Stimulated activated CD8-positive, alpha-beta memory T cell treated with anti-CD3 and anti-CD28 coated beads, Interleukin-15, amount 100 ng/mL, for 4 hours (primary cell): ENCODE results near the gene ITPA.

Experiments
- DNase-seq, 2 donors: peaks; one replicate each; pipeline ENCODE4 v3.0.0-alpha.2; 2020; ENCODE audit warnings: low read depth in 2 of 2

The ITPA gene

DNA sequence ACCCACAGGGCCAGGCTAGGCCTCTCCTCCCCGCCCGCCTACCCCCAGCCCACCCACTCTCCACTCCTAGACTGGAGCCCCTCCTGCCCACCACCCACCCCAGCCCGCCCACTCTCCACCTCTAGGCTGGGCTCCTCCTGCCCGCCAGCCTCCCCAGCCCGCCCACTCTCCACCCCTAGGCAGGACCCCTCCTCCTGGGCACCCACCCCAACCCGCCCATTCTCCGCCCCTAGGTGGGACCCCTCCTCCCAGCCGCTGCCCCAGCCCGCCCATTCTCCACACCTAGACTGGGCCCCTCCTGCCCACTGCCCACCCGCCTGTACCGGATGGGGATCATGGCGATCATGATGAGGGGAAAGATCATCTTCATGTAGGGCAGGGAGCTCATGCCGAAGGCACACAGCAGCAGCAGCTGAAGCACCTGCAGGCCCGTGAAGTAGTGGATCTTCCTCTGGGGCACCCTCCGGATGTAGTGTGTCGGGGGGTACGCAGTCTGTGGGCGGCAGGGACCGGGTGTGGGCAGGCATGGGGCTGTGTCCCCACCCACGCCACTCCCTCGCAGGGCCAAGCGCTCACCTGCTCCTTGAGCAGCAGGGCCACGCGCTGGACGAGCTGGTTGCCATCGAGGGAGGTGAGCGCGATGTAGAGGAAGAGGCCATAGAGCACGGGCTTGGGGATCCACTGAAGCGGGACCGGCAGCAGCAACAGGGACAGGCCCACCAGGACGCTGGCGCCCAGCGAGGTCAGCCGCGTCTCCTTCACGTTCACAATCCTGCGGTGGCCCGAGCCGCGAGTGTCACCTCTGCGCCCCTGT is 18.8 kb downstream of the ITPA start:
- no peak for DNase-seq

DNA sequence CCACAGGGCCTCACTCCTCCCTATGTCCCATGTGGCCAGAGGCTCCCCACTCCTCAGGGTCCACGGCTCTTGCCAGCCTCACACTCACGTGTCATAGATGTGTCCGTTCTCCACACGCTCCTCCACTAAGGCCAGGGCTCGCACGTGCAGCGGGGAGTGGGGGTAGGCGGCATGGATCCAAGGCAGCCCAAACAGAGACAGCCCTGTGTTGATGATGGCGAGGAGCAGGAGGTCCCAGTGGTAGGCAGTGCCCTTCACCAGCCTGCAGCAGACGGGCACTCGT is 19.4 kb downstream of the ITPA start:
- DNase-seq, result no peak

DNA sequence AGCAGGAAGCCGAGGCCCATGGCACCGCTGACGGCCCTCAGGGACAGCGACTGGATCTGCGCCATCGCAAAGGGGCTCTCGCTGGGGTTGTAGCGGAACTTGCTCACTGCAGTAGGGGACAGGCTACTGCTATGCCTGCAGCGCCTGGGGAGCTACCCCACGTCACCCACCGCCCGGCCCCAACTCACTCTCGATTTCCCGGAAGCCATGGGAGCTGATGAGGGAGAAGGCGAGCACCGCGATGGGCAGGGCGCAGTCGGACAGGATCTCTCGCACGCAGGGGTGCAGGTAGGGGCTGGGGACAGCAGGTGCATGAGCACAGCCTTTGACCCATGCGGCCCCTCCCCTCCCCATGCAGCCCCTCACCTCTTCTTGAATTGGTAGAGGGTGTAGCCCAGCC is 19.9 kb downstream of the ITPA start:
- DNase-seq, result no peak

DNA sequence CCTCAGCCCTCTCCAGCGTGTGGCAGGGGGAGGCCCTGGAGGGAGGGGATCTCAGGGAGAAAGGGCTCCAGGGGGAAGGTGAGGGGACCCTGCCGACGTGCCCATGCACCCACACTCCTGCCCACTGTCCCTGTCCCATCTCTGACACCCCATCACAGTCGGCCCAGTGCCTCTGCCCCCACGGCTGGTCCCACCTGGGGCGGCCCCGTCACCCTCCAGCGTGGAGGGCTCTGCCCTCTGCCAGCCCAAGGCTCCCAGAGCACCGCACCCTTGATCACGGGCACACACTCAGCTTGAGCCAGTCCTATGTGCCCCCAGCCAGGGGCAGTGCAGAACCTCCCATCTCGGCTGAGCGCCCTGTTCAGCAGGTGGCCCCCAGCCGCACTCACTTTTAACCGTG is 20.5 kb downstream of the ITPA start:
- DNase-seq, result no peak

DNA sequence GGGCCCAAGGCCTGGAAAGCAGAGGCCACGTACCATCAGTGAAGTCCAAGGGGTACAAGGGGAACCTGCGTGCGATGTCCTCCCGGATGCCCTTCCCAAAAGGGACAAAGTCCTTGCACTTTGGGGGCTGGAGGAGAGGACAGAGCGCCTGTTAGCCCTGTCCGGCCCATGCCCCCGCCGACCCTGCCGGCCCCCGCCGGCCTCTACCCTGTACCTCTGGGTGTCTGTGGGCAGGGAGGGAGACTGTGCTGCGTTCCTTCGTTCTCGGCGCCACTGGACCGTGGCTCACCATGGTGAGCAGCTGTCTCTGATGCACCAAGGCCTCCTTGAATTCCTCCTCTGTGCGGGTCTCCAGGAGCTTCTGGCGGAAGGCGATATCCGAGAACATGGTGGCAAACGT is 21.8 kb downstream of the ITPA start:
- DNase-seq, result no peak

DNA sequence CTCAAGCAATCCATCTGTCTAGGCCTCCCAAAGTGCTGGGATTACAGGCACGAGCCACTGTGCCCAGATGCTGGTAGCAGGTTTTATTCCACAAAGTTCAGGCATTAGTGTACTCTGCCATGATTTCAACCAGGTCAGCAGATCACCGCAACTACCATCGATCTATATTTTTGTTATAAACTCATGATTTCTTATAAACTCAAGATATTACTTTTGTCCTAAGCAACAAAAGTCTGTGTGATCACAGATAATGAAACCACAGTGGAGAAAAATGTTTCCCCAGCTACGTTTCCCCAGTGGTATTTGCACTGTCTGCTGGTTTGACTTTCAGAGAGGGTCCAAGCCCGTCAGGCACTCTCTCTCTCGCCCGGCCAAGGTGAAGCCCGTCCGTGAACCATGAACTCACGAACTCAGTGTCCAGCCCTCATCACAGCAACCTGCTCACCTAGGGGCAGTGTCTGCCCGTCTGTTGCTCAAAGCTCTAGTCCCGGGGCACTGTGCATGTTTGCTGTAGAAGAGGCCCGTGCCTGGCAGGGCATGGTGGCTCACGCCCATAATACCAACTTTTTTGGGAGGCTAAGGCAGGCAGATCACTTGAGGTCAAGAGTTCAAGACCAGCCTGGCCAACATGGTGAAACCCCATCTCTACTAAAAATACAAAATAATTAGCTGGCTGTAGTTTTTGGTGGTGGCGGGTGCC is 22.7 kb downstream of the ITPA start:
- no peak for DNase-seq

DNA sequence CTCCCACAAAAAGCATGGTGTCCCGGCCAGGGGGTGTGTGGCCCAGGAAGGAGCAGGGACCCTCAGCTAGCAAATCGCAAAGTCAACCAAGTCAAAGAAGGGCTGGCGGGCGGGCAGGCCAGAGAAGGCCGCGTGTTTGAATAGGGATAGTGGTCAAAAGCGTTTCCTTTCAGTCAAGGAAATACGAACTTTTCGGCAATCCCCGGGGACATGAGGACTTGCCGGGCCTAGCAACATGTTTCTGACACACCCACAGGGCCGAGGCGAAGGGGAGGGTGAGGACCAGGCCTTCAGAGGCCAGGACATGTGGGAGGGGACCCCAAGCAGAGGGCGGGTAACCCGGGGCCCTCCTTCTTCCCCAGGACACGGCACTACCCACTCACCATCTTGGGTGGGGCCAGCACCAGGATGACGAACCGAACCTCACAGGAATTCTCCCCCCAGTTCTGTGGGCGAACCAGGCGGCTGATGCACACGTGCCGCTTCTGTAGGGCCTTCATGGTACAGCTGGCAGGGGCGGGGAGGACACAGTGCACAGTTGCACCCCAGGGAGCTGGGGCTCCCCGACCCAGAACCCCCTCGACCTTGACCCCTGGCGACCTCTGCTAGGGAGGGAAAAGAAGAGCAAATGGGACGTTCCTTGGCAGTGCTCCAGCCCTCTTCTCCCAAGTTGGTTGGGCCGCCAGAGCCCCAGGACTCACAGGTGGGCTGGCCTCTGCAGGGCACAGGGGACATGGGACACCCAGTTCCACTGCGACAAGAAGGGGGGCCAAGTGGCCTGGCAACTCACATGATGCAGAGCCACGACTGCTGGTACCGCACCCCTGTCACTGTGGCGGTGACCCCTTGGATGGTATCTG is 24.1 kb downstream of the ITPA start:
- no peak for DNase-seq

DNA sequence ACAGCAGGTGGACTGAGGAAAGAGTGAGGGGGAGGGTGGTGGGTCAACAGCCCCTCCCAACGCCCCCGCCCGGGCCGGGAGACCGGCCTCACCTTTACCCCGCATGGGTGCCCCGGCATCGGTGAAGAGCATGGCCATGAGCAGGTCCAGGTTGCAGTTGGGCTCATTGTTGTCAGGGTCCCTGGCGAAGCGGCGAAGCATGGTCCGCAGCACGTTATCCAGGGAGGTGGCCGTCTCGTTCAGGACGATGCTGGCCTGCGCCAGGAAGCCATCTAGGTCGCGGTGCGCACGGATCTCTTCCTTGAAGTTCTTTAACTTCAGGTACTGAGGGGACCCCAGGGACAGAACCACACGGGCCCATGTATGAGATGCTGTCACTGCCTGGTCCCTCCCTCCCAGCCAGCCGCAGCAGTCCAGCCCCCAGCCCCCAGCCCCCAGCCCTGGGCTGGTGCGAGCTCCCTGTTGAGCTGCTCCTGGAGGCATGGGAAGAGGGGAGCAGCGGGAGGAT is 24.7 kb downstream of the ITPA start:
- no peak for DNase-seq

DNA sequence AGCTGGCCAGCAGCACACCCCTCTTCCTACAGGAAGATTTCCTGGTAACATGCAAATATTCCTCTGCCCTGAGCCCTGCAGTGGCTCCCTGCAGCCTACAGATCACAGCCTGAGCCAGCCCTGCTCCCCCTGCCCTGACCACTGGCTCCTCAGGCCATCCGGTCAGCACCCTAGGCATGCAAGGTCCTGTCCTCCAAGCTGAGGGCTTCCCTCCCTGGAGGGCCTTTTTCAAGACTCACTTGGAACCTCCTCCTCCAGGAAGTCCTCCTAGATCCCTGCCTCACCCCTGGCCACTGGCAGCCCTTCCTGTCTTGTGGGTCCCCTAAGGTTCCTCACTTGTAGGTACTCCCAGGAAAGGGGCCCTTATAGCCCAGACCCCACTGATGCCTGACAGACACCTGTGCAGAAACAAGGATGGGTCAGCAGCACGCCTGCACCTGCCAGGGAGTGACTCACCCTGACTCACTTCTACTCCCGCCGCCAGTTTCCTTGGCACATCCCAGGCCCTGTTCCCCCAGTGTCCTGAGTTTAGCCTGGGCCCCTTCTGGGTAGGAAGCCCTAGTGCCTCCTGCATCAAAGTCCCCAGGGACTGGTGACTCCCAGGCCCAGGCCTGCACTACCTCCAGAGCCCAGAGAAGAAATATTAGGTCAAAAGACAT is 26.5 kb downstream of the ITPA start:
- DNase-seq, result no peak

DNA sequence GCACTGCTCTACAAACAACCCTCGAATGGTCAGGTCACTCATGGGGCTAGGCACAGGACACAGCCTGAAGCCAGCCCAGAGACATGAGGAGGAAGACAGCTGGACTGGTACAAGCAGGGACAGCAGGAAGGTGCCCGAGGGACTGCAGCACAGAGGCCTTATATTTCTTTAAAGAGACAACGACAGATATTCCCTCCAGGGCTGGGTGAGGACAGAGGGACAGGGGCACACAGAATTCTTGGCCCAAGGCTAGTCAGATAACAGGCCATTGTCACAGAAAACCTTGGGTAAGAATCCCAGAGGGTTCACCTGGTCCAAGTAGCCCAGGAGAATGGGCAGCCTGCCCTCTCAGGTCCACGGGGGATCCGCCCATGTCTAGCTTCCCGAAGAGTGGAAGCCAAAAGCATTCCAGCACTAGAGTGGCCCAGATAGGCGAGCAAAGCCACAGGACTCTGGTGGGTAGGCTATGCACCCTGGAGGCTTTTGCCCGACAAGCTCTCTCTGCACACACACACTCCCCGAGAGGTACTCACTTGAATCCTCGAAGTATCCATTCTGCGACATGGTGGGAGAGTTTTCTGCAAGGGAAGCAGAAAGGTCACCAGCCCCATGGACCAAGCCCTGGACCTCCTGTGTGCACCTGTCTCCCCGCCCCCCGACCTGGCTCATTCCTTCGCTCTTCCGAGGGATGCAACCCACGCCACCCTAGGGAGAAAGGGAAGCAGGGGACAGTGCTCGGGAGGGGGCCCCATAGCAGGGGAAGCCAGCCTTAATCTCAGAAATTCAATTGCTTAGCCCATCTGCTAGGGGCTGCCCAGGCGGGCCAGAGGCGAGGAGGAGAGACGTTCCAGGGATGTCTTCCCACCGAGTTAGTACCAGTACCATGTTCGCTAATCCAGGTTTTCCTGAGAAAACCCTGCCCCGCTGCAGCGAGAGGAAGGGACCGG is 28.0 kb downstream of the ITPA start:
- DNase-seq, result no peak

DNA sequence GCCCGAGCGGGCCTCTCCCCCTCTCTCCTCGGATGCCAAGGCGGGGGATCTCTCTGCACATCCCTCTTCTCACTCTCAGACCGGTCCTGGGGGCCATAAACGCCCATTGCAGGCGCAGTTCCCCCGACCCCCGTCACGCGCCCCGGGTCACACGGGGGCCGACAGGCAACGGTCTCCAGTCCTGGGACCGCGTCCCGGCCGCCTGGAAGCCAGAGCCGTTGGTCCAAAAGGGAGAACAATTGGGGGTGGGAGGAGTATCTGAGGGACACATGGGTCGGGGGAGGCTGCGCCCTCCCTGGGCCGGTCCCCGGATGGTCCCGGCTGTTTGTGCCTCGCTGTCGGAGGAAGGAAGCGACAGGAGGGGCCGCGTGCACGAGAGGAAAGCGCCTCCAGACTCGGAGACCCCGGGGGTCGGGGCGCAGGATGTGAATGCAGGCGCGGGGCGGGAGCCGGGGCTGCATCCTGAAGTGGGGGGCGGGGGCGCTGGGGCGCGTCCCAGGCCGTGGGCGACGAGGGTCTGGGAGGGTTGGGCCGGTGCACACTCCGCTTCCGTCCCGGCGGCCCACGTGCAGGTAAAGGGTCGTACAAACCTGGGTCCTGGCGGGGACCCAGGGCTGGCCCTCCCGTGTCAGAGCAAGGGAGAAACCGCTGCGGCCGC is 28.8 kb downstream of the ITPA start:
- DNase-seq, result no peak

DNA sequence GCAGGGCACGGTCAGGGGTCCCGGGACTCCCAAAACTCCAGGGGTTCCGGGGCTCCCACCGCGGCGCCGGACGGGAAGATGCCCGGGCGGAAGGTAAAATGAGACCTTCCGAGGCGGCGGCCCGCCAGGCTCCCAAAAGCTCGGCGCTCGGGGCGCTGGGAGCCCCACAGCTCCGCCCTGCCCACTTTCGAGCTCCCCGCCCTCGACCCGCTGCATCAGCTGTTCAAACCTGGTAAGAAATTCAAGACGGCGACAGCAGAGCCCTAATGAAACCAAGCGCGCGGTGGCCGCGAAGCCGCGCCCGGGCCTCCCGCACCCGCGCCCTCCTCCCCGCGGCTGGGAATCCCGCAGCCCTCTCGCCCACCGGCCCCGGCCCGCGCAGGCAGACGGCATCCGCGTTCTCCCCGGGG is 29.3 kb downstream of the ITPA start:
- no peak for DNase-seq

DNA sequence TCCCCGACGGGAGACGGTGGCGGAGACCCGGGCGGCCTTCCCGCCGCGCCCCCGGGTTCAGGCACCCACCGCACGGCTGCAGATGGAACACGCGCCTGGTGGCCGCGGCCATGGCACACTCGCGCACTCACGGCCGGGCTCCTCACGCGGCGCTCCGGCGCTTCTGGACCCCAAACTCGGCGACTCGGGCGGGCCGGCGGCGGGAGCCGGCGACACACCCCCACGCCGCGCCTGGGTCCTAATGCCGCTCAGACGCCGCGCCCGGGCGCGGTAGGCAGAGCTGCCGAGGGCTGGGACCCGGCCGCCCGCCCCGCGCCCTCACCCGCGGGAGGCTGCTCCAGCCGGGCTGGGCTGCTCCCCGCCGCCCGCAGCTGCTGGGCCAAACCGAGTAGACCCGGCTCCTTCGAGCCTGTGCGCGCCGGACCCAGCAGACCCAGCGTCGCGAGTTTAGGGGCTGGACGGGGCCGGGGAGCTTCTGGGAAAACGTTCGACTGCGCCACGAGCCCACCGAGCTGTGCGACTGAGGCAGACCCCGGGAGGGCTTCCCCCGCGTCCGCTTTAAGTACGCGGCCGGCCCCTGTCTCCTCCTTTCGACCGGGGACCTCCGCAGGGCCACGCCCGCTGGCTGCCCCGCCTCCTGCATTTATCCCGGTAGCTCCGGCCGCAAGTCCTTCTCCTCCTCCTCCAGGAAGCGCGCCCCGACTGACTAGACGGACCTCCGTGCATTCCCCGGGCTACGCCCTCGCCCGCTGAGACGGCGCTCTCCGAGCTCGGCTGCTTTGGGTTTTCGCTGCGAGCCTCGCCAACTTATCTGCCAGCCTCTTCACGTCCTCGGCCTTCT is 29.9 kb downstream of the ITPA start, which contains the start of gene SLC4A11:
SLC4A11 (minus strand) TSS at position 165 of the 841 bp plus-strand sequence; CDS start at position 112, 53 bp downstream.
- no peak for DNase-seq

DNA sequence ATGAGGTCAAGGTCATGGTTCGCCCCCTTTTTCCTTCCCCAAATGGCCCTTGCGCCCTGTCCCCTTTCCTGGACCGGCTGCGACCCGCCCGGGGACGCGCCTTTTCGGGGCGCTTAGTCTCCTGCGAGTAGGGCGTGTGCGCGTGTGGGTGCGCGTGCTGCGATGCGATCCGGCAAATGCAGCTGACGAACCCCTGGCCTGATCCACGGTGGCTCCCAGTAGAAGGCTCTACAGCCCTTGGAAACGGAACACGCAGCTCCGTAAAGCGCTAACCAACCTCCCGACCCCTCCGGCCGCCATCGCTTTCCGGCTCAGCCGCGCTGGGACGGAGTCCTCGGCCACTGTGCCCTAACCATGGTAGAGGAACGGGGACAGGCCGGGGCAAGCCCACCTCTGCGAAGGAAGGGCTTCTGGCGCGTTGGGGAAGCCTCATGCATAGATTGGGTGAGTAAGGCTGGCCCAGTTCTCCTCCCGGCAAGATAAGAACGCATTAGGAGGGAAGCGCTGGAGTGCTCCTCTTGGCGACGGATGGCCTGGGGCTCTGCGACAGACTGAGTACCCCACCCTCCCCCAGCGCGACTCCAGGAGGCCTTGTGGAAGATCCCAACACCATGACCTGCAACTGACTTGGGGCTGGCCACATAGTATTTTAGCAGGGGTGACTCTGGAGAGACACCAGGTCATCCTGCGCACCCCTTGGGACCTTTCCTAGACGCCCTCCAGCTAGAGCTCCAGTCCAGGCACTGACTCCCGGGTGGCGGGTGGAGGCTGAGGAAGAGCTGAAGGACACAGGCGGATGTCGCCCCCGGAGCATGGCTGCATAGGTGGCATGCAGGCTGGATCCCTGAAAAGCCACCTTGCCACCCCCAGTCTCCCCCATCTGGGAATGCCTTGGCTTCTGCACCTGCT is 30.8 kb downstream of the ITPA start:
- no peak for DNase-seq

DNA sequence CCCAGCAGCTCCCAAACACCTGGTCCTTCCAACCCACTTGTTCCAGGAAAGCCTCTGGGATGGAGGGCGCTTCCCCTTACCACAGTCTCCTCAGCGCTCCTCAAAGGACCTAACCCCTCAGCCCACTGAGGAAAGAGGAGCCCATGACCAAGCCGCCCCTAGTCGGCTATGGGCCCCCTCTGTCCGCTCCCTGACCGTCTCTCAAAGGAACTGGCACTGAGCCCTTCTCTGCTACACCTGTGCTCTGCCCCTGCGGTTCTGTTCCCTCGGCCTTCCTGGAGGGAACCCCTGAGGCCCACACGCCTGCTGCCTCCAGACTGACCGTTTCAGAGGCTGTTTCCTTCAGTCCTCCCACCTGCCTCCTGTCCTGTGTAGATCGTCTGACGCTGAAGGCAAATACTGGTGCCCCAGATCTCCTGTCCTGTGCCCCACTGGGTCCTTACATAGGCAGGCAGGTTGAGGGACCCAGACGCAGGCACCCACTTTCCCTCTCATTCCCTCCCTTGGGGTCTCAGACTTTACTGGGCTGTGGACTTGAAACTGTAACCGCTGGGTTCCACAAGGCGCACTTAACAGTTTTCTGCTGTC is 31.6 kb downstream of the ITPA start:
- DNase-seq, result no peak

DNA sequence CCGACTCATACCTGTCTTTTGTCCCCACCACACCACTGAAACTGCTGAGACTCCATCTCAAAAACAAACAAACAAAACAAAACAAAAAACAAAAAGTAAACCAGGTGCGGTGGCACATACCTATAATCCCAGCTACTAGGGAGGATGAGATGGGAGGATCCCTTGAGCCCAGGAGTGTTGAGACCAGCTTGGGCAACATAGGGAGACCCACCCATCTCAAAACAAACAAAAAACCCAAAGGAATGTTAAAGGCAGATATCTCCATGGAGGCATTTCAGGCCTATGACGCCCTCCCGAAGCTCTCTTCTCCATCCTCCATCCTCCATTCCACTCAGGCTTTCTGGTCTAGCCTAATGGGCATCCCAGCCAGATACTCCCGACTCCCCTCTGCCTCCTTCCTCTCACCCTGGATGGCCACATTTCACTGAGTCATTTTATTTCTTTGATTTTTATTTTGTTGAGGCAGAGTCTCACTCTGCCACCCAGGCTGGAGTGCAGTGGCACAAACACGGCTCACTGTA is 32.9 kb downstream of the ITPA start:
- DNase-seq, result no peak

DNA sequence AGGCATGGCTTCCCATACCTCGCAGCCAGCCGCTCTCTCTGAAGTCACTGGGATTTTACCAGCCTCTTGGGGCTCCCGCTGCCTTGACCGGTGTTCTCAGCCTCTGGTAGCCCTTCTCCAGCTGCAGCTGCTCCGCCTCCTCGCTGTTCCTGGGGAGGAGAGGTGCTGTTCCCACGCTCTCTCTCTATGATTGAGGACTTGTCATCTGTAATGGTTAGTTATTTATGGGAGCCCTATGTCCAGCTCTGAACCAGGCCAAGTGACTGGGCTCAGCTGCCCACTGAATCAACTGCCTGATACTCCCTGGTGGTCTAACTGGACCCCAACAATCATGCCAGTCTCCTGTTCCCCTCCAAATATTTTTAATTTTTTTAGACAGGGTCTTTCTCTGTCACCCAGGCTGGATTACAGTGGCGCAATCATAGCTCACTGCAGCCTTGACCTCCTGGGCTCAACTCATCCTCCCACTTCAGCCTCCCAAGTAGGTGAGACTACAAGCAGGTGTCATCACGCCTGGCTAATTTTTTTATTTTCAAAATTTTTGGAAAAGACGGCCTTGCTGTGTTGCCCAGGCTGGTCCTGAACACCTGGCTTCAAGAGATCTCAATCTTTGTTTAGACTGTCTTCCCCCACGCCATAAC is 34.5 kb downstream of the ITPA start:
- no peak for DNase-seq
